ENCODE measurements around the gene GPS2. TPM values are rescaled to one million over a fixed set of nuclear protein-coding genes. Genes with fewer than 3 reads are reported as not detected.

The GPS2 gene
- total RNA-seq, 1 experiment from 2014 or later: 62.6 TPM

- Histone ChIP-seq H4K91ac (ENCODE audit: insufficient read length, low read depth, low read length) (no peak overlapping the region), H4K20me1 (ENCODE audit: control insufficient read depth, insufficient read depth, insufficient read length) (no peaks in the 10 kb centered on the region), H3K27ac (ENCODE audit: insufficient read length, low read depth, low read length) (no peak overlapping the region), H3K4ac (ENCODE audit: low read depth, low read length) (no peak overlapping the region), H3K27me3 (ENCODE audit: insufficient read depth, low read length) (no peaks in the 10 kb centered on the region), H3K14ac (ENCODE audit: insufficient read depth, low read length) (no peak overlapping the region; the same call in 1 of the 2 replicates), H3K56ac (ENCODE audit: insufficient read length, low read depth, low read length) (no peak overlapping the region), H3K79me1 (ENCODE audit: insufficient read depth, low read depth, low read length, poor library complexity, severe bottlenecking) (no peaks in the 10 kb centered on the region), H2BK5ac (ENCODE audit: insufficient read length, low read length) (no peak overlapping the region), H4K8ac (replicated peaks; ENCODE audit: insufficient read length, low read depth, low read length) (no peak overlapping the region), H3K18ac (ENCODE audit: insufficient read length, low read depth, low read length) (no peak overlapping the region), H3K9me3 (ENCODE audit: control insufficient read depth, low read depth, low read length) (no peaks in the 10 kb centered on the region), H3K23ac (ENCODE audit: insufficient read length, low read depth, low read length) (no peak overlapping the region), H2BK12ac (ENCODE audit: insufficient read length, low read depth, low read length) (no peak overlapping the region), H3K4me2 (ENCODE audit: insufficient read depth, insufficient read length, low read length) (no peak overlapping the region), H2AK5ac (ENCODE audit: insufficient read length, low read length) (no peak overlapping the region), H3K9ac (ENCODE audit: extremely low read depth, insufficient read length, low read length) (no peak overlapping the region), H2BK120ac (ENCODE audit: low read depth, low read length, poor library complexity, severe bottlenecking) (no peak overlapping the region), H2AFZ (ENCODE audit: low read length) (no peak overlapping the region), H4K5ac (ENCODE audit: insufficient read length, low read depth, low read length) (no peak overlapping the region), H3K4me1 (ENCODE audit: insufficient read depth, low read length) (peaks cover 4% of the 10 kb centered on the region; the same call in 1 of the 2 replicates), H2BK15ac (ENCODE audit: low read depth, low read length) (no peak overlapping the region), H3K23me2 (ENCODE audit: insufficient read length, low read depth, low read length, poor library complexity, severe bottlenecking) (peaks cover 12% of the 10 kb centered on the region), H3K79me2 (ENCODE audit: insufficient read depth, low read length) (no peaks in the 10 kb centered on the region), H2BK20ac (ENCODE audit: low read depth, low read length, poor library complexity, severe bottlenecking) (no peak overlapping the region), H3T11ph (ENCODE audit: low read length) (no peak overlapping the region)
- DNase-seq: no peak
- TF ChIP-seq CTCF (conservative IDR thresholded peaks at IDR 0.05): no peak
- WGBS (ENCODE audit: extremely low coverage, insufficient read length, low lambda C conversion rate): no CpG with 5 or more reads among the region's 18 CpGs
- Mint-ChIP-seq H3K4me1 (peaks cover 16 to 23% of the 10 kb centered on the region in 2 experiments), H3K36me3 (ENCODE audit: insufficient read depth in 1 of 3, low read depth in 3 of 3) (peaks cover 2 to 25% (median 11%) of the 10 kb centered on the region in 3 experiments; a peak in 5 of 7 replicates), H3K27ac (no peak overlapping the region), H3K27me3 (ENCODE audit: low read depth) (peaks cover 13% of the 10 kb centered on the region), H3K4me3 (peak overlapping the region; percentile 25 to 92; a peak in 3 of 5 replicates), H3K9me3 (no peaks in the 10 kb centered on the region)
Measured at GRCh38 chr17:7283471-7284216, 31.5 kb downstream of the GPS2 start.

Data from H9 (cell line).